H9 (cell line): Measurements from ENCODE around the gene VLDLR. TPM values are rescaled to one million over a fixed set of nuclear protein-coding genes. Genes with fewer than 3 reads are reported as not detected.
A peak's percentile ranks its signal among the peaks of the same experiment; 100 is the strongest.

Source experiments
- DNase-seq: peaks from one replicate; pipeline ENCODE4 v3.0.0-alpha.2; 2017
- H2AFZ ChIP-seq: one replicate; pipeline ENCODE4 v1.6.1; 2013; ENCODE audit warnings: mild to moderate bottlenecking, low read length, control low read depth, moderate library complexity
- H2AK5ac ChIP-seq: 2 replicates; pipeline ENCODE4 v1.6.1; 2013; ENCODE audit warnings: low read length, control low read depth, mixed read lengths; ENCODE audit not compliant: insufficient read length
- H2BK120ac ChIP-seq: one replicate; pipeline ENCODE4 v1.6.1; 2013; ENCODE audit warnings: low read depth, mild to moderate bottlenecking, low read length, control low read depth, inconsistent platforms; ENCODE audit not compliant: poor library complexity, severe bottlenecking
- H2BK12ac ChIP-seq: 2 replicates; pipeline ENCODE4 v1.6.1; 2013; ENCODE audit warnings: low read length, control low read depth, mixed read lengths, low read depth; ENCODE audit not compliant: insufficient read length
- H2BK15ac ChIP-seq: 2 replicates; pipeline ENCODE4 v1.6.1; 2013; ENCODE audit warnings: low read depth, low read length, control low read depth
- H2BK20ac ChIP-seq: one replicate; pipeline ENCODE4 v1.6.1; 2013; ENCODE audit warnings: low read depth, mild to moderate bottlenecking, low read length, control low read depth, inconsistent platforms; ENCODE audit not compliant: poor library complexity, severe bottlenecking
- H2BK5ac ChIP-seq: 2 replicates; pipeline ENCODE4 v1.6.1; 2013; ENCODE audit warnings: low read length, control low read depth, mixed read lengths; ENCODE audit not compliant: insufficient read length
- H3K14ac ChIP-seq: 2 replicates; pipeline ENCODE4 v1.6.1; 2013; ENCODE audit warnings: low read length, control low read depth; ENCODE audit not compliant: insufficient read depth
- H3K18ac ChIP-seq: 2 replicates; pipeline ENCODE4 v1.6.1; 2013; ENCODE audit warnings: low read depth, mild to moderate bottlenecking, mixed read lengths, low read length, control low read depth; ENCODE audit not compliant: insufficient read length
- H3K23ac ChIP-seq: 2 replicates; pipeline ENCODE4 v1.6.1; 2013; ENCODE audit warnings: low read length, control low read depth, mixed read lengths, low read depth; ENCODE audit not compliant: insufficient read length
- H3K23me2 ChIP-seq: 2 replicates; pipeline ENCODE4 v1.6.1; 2013; ENCODE audit warnings: low read depth, mild to moderate bottlenecking, mixed read lengths, low read length, control low read depth; ENCODE audit not compliant: insufficient read length, poor library complexity, severe bottlenecking
- H3K27ac ChIP-seq: 2 replicates; pipeline ENCODE4 v1.5.1; 2013; ENCODE audit warnings: low read length, control low read depth, mixed read lengths, low read depth; ENCODE audit not compliant: insufficient read length
- H3K27me3 ChIP-seq: 2 replicates; pipeline ENCODE4 v1.6.1; 2013; ENCODE audit warnings: low read length, control low read depth, inconsistent platforms; ENCODE audit not compliant: insufficient read depth
- H3K4ac ChIP-seq: 2 replicates; pipeline ENCODE4 v1.6.1; 2013; ENCODE audit warnings: low read depth, mild to moderate bottlenecking, control low read depth, inconsistent platforms, low read length, moderate library complexity
- H3K4me1 ChIP-seq: 2 replicates; pipeline ENCODE4 v1.6.1; 2013; ENCODE audit warnings: low read length, control low read depth, inconsistent platforms; ENCODE audit not compliant: insufficient read depth
- H3K4me2 ChIP-seq: 2 replicates; pipeline ENCODE4 v1.6.1; 2013; ENCODE audit warnings: low read length, control low read depth, mixed read lengths; ENCODE audit not compliant: insufficient read length, insufficient read depth
- H3K56ac ChIP-seq: 2 replicates; pipeline ENCODE4 v1.6.1; 2013; ENCODE audit warnings: low read depth, mild to moderate bottlenecking, mixed read lengths, low read length, control low read depth; ENCODE audit not compliant: insufficient read length
- H3K79me1 ChIP-seq: 2 replicates; pipeline ENCODE4 v1.6.1; 2013; ENCODE audit warnings: low read depth, mild to moderate bottlenecking, moderate library complexity, low read length, control low read depth, inconsistent platforms; ENCODE audit not compliant: insufficient read depth, poor library complexity, severe bottlenecking
- H3K79me2 ChIP-seq: 2 replicates; pipeline ENCODE4 v1.6.1; 2013; ENCODE audit warnings: low read length, control low read depth, inconsistent platforms; ENCODE audit not compliant: insufficient read depth
- H3K9ac ChIP-seq: 2 replicates; pipeline ENCODE4 v1.6.1; 2013; ENCODE audit warnings: low read length, control low read depth, mixed read lengths; ENCODE audit not compliant: insufficient read length; ENCODE audit errors: extremely low read depth
- H3K9me3 ChIP-seq: one replicate; pipeline ENCODE4 v1.6.1; 2013; ENCODE audit warnings: low read depth, low read length, inconsistent platforms; ENCODE audit not compliant: control insufficient read depth
- H3T11ph ChIP-seq: one replicate; pipeline ENCODE4 v1.6.1; 2013; ENCODE audit warnings: mild to moderate bottlenecking, low read length, control low read depth, inconsistent platforms
- H4K20me1 ChIP-seq: one replicate; pipeline ENCODE4 v1.6.1; 2013; ENCODE audit not compliant: control insufficient read depth, insufficient read length, insufficient read depth
- H4K5ac ChIP-seq: 2 replicates; pipeline ENCODE4 v1.6.1; 2013; ENCODE audit warnings: low read depth, mild to moderate bottlenecking, mixed read lengths, low read length, control low read depth; ENCODE audit not compliant: insufficient read length
- H4K8ac ChIP-seq: replicated peaks from 2 replicates; pipeline ENCODE4 v1.6.1; 2013; ENCODE audit warnings: low read length, control low read depth, mixed read lengths, low read depth; ENCODE audit not compliant: insufficient read length
- H4K91ac ChIP-seq: 2 replicates; pipeline ENCODE4 v1.6.1; 2013; ENCODE audit warnings: low read depth, mild to moderate bottlenecking, moderate library complexity, mixed read lengths, low read length, control low read depth; ENCODE audit not compliant: insufficient read length
- H3K27ac Mint-ChIP-seq, 3 experiments: 2 replicates in 2 of 3; 3 replicates in 1 of 3; pipeline ENCODE4 v1.8.0; 2020 to 2021; ENCODE audit warnings: mixed read lengths in 3 of 3, mild to moderate bottlenecking in 1 of 3, moderate library complexity in 1 of 3
- H3K27me3 Mint-ChIP-seq: 2 replicates; pipeline ENCODE4 v1.8.0; 2021; ENCODE audit warnings: low read depth, mild to moderate bottlenecking, moderate library complexity, mixed read lengths
- H3K36me3 Mint-ChIP-seq, 3 experiments: 2 replicates in 2 of 3; 3 replicates in 1 of 3; pipeline ENCODE4 v1.8.0; 2020 to 2021; ENCODE audit warnings: low read depth in 3 of 3, mixed read lengths in 3 of 3; ENCODE audit not compliant: insufficient read depth in 1 of 3
- H3K4me1 Mint-ChIP-seq, 2 experiments: 2 replicates each; pipeline ENCODE4 v1.8.0; 2020; ENCODE audit warnings: mixed read lengths in 2 of 2
- H3K4me3 Mint-ChIP-seq, 2 experiments: 2 replicates in 1 of 2; 3 replicates in 1 of 2; pipeline ENCODE4 v1.8.0; 2020 to 2021; ENCODE audit warnings: mild to moderate bottlenecking in 2 of 2, mixed read lengths in 2 of 2, moderate library complexity in 1 of 2
- H3K9me3 Mint-ChIP-seq, 2 experiments: 2 replicates in 1 of 2; 3 replicates in 1 of 2; pipeline ENCODE4 v1.8.0; 2020; ENCODE audit warnings: mild to moderate bottlenecking in 2 of 2, mixed read lengths in 2 of 2, moderate library complexity in 1 of 2
- WGBS: extraction: QIAGEN DNeasy Blood & Tissue Kit; methylation state at CpG from one replicate; pipeline ENCODE4 v1.1.7; 2013; ENCODE audit warnings: missing lambda C conversion rate, low lambda C conversion rate, mixed read lengths; ENCODE audit not compliant: insufficient read length; ENCODE audit errors: extremely low coverage; 5-methylcytosine and 5-hydroxymethylcytosine counted together
- total RNA-seq: library from RNA; stranded (reverse); gene quantifications from 2 replicates; pipeline ENCODE4 v1.2.1, GENCODE V29; 2021
- TF ChIP-seq, protein P1 (sequence below): fragments of 200-600 bp; sonication (generic); conservative IDR thresholded peaks from 3 replicates; pipeline ENCODE4 v1.8.0; 2021; ENCODE audit warnings: antibody characterized with exemption, mild to moderate bottlenecking

VLDLR gene
- total RNA-seq, 1 experiment from 2014 or later, result 19.1 TPM

DNA sequence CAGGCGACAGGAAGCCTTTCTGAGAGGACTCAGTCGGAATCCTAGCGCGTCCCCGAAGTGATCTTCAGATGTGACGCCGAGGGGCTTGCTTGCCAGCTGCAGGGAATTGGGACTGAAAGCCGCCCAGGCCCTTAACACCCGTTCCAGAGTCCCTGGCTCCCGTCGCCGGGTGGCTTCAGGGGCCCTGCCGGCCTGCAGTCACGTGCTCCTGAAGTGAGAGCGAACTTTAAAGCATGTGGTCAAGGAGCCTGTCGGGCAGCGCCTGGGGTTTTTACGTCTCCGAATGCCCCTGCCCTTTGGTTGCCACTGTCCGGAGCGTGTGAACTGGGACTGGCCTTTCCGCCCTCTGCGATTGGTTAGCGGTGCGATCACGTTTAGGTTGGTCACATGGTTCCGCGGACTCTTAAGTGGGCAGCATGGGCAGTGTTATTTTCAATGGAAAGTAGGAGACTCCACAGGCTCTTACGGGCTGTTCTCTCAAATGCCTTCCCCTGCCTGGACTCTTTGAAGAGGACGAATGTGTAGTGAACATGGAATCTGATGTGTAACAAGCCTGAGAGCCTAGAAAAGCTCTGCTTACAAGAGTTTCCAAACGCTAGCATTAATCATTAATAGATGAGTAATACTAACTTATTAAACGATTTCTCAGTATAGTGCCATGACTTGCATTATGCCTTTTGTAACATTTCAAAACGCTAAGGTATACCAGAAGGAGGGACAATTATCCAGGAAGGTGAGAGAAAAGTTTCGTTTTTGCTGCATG lies 1.9 kb downstream of the VLDLR start:
- Histone ChIP-seq H2AFZ (no peak overlapping the region), H2BK15ac (no peak overlapping the region), H2AK5ac (no peak overlapping the region), H4K20me1 (no peaks in the 10 kb centered on the region), H3K4me2 (peak overlapping the region; percentile 64), H3K23me2 (peaks cover 19% of the 10 kb centered on the region), H3K27me3 (0 out of 2 replicates have a peak, but pooled peaks cover 2% of the 10 kb centered on the region), H2BK120ac (no peak overlapping the region), H3K4me1 (peaks cover 12% of the 10 kb centered on the region), H3K9me3 (no peaks in the 10 kb centered on the region), H2BK5ac (no peak overlapping the region), H3K79me2 (peaks cover 31% of the 10 kb centered on the region; the same call in 1 of the 2 replicates), H3K23ac (no peak overlapping the region), H4K91ac (no peak overlapping the region), H3K27ac (no peak overlapping the region), H4K8ac (no peak overlapping the region), H4K5ac (no peak overlapping the region), H3K9ac (peak overlapping the region; percentile 77), H3K18ac (no peak overlapping the region), H2BK12ac (no peak overlapping the region), H3K14ac (peak overlapping the region; percentile 16; the same call in 1 of the 2 replicates), H3T11ph (no peak overlapping the region), H3K79me1 (peaks cover 3% of the 10 kb centered on the region), H3K56ac (no peak overlapping the region), H2BK20ac (no peak overlapping the region), H3K4ac (no peak overlapping the region)
- TF ChIP-seq, protein P1, sequence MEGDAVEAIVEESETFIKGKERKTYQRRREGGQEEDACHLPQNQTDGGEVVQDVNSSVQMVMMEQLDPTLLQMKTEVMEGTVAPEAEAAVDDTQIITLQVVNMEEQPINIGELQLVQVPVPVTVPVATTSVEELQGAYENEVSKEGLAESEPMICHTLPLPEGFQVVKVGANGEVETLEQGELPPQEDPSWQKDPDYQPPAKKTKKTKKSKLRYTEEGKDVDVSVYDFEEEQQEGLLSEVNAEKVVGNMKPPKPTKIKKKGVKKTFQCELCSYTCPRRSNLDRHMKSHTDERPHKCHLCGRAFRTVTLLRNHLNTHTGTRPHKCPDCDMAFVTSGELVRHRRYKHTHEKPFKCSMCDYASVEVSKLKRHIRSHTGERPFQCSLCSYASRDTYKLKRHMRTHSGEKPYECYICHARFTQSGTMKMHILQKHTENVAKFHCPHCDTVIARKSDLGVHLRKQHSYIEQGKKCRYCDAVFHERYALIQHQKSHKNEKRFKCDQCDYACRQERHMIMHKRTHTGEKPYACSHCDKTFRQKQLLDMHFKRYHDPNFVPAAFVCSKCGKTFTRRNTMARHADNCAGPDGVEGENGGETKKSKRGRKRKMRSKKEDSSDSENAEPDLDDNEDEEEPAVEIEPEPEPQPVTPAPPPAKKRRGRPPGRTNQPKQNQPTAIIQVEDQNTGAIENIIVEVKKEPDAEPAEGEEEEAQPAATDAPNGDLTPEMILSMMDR, result no peak
- Mint-ChIP-seq H3K27ac (peak overlapping the region in 1 of 3 experiments; percentile 74; a peak in 1 of 7 replicates), H3K4me3 (peak overlapping the region; percentile 83), H3K9me3 (no peaks in the 10 kb centered on the region; a peak in 1 of 5 replicates), H3K4me1 (peaks cover 42 to 57% of the 10 kb centered on the region in 2 experiments), H3K27me3 (peaks cover 37% of the 10 kb centered on the region), H3K36me3 (peaks cover 0 to 12% (median 4%) of the 10 kb centered on the region in 3 experiments; a peak in 3 of 7 replicates)
- no CpG with 5 or more reads among the region's 34 CpGs for WGBS
- peak; percentile 78 for DNase-seq
